ENCODE measurements around the gene SPG7.
"Not testable (repeated sequence)": the region's sequence is repeated elsewhere in the genome, so short reads cannot be mapped to it uniquely, and the experiment has no call there.

The SPG7 gene

DNA sequence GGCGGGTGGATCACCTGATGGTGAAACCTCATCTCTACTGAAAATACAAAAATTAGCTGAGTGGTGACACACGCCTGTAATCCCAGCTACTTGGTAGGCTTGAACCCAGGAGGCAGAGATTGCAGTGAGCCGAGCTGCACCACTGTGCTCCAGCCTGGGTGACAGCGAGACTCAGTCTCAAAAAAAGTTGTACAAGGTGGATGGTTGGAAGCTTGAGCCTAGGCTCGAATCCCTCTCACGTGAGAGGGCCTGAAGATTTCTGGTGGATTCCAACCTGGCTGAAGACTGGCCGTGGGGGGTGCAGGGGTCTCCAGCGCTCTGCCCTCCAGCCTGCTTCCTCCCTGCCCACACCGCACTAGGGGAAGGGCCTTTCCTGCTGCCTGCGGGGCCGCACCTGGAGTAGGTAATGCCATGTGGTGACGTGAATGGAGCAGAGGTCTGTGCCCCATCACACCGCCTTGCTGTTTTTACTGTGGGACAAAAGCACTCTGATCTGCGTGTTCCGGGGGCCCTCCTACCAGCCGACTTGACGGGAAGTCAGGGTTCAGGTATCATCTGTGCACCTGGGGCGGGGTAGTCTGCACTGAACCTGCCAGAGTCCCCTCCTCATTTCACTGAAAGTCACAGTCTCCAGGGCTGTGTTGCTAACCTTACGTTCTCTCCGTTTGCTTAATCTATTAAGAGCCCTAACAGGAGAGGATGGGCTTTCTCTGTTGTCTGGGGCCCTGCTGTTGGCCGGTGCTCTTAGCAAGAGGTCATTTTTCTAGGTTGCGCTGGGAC, 56.5 kb downstream of the SPG7 start:
- no peak for DNase-seq (ENCODE audit: low read depth in 2 of 2)

DNA sequence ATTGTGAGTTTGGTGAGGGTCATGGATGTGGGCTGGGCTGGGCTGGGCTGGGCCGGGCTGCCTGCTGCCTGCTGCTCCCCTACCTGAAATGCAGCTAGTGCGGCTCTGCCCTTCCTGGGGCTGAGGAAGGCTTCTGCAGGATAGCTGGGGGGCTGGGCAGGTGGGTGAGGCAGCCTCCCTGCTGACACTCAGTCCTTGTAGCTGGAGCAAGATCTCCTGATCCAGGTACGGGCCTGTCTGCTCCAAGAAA, 57.0 kb downstream of the SPG7 start:
- DNase-seq (ENCODE audit: low read depth in 2 of 2), result no peak

DNA sequence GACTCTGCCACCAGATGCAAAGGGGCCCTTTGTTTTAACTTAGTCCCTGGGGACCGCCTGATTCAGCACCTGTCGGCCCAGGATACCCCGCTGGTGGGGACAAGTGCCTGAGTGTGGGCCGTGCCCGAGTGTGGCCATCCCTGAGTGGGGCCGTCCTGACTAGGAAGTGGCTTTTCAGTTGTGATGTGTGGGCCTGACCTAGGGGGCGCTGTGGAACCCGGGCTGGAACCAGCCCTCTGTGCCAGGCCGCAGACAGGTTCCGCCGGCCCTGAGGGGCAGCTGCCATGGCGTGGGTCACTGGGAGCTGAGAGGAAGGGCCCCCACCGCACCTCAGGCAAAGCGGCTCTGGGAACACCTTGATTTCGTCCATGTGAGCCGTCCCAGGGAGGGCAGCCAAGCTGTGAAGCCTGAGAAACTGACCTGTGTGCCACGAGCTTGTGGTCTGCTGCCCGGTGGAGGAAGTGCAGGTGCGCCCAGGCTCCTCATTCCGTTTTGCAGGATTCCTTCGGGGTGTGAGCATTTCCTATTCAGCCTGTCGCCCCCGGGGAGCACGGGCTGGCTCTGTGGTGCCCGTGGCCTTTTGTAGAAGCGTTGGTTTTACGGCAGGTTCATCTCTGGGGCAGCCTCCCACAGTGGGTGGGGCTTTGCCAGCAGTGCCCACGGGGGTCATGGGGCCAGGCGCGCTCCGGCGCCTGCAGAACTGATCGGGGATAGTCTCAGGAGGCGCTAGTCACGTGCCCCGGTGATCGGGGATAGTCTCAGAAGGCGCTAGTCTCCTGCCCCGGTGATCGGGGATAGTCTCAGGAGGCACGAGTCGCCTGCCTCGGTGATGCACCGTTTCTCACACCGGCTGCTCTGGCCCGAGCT, 57.5 kb downstream of the SPG7 start:
- DNase-seq (ENCODE audit: low read depth in 2 of 2), result no peak

DNA sequence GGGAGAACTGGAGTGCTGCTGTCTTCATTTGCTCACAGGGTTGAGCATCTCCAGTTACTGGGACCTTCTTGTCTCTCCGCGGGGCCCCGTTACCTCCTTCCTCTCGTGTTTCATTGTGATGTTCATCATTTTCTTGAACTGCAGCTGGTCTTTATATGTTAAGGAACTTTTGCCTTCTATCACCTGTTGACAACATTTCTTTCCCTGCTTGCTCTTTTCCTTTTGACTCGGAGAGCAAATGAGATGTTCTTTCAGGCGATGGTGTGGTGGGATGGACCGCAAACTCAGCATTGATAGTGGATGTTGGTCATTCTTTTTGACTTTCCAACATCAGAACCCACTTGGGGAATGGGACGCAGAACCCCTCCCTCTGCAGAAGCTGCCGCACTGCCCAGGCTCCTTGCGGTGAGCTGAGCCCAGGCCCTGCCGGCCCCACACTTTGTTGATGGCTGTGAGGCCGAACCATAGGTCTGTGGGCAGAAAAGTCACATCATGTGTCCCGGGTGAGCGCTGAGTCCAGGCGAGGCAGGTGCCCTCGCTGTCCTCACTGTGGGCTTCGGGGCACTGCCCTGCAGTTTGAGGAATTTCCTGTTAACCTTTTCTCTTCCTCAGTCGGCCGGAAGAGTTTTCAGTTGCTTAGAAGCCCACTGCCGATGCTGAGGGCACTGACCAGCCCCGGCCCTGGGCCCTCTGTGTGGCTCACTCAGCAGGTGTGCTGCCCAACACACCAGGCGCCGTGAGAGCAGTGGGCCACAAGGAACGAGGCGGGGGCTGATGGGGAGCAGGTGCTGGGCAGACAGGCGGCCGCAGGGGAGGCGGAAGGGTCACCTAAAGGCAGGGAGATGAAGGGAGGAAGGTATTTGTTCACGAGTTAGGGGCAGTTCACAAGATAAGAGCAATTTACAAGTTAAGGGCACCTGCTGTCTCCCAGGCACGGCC, 59.7 kb downstream of the SPG7 start:
- no peak for DNase-seq (ENCODE audit: low read depth in 2 of 2)

DNA sequence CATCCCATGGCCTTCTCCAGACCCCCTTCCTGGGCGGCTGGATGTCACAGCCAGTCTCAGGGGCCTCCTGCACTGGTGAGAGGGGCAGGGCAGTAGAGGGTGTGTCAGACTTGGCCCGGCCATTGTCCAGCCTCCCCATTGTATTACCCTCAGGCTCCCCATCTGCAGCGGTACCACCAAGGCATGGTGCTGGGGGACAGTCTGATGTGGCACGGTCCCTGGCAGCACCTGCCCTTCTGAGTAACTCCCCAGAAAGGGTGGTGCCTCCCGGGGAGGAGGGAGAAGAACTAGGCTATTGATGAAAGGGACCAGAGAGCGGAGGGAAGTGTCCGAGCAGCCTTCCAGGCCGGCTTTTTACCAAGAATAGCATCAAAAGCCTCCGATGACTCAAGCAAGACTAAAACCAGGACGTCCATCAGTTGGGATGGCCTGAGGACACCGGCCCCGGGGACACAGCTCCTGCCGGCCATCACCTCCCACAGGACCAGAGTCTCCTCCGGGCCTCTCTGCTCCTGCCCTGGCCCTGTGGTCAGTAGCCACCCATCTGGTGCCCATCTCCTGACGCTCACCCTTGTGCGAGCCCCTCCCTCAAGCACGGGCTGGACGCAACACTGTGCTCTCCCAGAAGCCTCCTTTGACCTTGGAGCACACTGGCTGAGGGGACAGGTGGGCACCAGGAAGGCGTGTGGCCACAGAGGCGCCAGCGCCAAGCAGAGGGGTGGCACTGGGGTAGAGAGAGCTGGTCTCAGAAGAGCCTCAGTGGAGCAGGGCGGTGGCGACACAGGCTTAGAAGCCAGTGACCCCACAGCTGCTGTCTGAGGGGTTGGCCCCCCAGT, 61.5 kb downstream of the SPG7 start:
- no peak for DNase-seq (ENCODE audit: low read depth in 2 of 2)

DNA sequence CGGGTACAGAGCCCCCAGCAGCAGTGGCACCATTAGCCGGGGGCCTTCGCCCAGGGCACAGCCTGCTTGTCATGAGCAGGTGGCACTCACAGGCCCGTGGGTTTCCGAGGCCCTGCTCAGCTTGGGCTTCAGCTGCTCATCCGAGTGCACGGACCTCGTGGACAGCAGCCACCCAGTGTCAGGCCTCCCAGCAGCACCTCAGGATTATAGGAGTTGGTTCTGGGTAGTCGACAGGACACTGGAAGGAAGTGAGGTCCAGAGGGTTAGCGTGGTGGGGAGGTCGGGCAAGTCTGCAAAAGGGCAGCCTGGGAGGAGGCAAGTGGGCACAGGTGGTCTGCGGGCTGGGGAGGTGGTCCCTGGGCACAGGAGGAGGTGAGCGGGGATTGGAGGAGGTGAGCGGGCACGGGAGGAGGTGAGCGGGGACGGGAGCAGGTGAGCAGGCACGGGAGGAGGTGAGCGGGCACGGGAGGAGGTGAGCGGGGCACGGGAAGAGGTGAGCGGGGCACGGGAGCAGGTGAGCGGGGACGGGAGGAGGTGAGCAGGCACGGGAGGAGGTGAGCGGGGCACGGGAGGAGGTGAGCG, 62.2 kb downstream of the SPG7 start:
- DNase-seq (ENCODE audit: low read depth in 2 of 2), result no peak

DNA sequence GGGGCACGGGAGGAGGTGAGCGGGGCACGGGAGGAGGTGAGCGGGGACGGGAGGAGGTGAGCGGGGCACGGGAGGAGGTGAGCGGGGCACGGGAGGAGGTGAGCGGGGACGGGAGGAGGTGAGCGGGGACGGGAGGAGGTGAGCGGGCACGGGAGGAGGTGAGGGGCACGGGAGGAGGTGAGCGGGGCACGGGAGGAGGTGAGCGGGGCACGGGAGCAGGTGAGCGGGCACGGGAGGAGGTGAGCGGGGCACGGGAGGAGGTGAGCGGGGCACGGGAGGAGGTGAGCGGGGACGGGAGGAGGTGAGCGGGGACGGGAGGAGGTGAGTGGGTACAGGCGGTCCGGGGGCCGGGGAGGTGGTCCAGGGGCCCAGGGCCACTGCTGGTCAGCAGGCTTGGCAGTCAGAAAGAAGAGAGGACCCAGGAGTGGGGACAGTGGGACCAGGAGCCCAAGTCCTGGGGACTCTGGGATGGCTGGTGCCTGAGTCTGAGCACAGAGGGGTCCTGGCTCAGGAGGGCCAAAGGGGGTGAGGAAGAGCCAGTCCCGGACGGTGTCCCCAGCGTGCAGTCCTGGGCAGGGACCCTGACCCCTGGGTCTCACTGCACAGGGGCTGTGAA, 62.9 kb downstream of the SPG7 start:
- DNase-seq (ENCODE audit: low read depth in 2 of 2), result not testable (repeated sequence)

DNA sequence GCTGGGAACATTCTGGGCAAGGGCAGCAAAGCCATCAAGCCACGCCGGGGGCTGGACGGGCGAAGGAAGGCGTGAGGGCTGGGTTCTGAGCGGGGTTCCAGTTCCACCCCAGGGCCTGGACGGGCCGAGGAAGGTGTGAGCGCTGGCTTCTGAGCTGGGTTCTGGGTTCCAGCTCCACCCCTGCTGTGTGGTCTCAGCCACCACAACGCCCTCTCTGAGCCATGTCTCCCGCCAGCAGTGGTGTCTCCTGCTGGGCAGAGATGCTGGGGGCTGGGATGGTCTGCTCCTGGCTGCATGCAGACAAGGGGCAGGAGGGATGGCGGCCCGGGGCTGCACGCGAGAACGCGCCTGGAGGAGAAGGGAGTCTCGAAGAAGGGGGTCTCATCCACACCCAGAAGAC, 63.4 kb downstream of the SPG7 start:
- no peak for DNase-seq (ENCODE audit: low read depth in 2 of 2)

DNA sequence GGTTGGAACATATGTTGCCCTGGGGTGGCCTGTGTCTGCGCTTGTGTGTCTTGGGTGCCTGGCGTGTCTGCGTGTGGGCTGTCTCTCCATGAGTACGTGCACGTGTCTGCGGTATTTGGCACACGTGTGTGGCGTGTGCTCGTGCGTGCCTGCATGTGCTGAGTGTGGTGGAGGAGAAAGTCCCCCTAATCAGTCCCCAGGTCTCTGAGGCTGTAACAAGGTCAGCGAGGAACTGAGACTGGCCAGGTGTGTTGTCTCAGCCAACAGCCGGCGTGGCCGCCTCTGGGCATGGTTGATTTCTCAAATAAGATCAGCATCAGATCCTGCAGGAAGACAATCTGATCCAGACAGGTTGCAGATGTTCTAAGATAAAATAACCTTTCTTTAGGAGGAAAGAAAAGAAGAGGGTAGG, 63.9 kb downstream of the SPG7 start:
- no peak for DNase-seq (ENCODE audit: low read depth in 2 of 2)

DNA sequence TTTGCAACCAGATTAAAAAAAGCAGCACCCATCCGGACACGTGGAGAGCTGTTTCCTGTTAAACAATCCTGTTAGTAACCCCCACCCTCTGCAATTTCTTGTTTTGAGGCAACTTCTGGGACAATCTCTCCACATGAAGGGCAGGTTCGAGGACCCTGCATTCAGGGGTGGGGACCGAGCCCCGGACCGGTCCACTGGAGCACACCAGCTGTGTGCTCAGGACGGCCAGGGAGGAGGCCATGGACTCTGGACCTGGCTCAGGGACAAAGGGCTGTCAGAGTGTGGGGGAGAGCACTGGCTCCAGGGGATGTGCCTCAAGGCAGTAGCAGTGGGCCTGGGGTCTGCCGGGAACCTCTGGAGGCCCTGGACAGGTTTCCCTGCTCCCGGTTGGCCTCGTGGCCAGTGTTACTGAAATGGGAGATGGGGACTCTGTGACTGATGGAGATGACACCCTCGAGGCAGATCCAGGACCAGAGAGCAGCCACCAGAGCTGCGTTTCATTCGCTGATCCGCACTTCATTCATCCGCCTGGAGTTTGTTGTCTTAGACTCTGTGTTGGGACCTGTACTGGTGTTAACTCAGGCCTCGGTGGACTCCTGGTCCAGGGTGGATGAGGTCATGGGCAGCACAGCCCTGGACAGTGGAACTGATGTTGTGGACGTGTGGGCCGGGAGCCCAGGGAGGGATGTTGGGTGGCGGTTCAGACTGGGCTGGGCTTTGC, 64.4 kb downstream of the SPG7 start:
- DNase-seq (ENCODE audit: low read depth in 2 of 2), result no peak

DNA sequence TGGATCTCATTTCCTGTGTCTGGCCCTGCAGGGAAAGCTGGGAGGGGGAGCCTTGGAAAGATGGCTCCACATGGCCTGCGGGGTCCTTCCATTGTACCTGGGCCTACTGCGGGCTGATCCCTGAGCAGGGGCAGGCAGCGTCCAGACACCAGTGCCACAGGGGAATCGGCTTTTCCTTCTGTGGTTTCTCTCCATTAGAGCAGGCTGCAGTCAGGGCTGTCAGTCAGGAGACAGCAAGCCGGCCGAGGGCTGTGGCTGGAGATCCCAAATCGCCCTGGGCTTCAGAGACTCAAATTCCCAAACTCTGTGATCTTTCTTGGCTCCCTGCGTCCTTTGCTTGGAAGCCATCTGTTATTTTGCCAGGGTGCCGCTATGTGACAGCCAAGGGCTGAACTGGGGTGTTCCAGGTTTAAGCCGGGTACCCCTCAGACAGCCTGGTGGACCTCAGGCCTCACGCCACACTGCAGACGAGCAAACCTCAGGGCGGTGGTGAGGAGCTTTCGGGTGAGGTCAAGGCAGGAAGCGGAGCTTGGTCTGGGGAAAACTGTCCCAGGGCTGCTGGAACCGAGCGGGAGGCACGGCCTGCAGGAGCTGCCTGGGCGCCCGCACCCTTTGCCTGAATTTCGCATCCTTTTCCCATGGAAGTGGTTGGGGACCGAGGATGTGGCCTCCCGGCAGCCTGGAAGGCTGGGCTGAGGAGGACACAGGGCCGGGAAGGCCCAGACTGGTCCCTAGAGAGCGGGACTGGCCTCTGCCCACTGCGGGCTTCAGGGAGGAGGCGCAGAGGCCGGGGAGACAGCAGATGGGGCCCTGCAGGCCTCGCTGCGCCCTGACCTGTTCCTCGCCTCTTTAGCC, 65.8 kb downstream of the SPG7 start:
- DNase-seq (ENCODE audit: low read depth in 2 of 2), result no peak

DNA sequence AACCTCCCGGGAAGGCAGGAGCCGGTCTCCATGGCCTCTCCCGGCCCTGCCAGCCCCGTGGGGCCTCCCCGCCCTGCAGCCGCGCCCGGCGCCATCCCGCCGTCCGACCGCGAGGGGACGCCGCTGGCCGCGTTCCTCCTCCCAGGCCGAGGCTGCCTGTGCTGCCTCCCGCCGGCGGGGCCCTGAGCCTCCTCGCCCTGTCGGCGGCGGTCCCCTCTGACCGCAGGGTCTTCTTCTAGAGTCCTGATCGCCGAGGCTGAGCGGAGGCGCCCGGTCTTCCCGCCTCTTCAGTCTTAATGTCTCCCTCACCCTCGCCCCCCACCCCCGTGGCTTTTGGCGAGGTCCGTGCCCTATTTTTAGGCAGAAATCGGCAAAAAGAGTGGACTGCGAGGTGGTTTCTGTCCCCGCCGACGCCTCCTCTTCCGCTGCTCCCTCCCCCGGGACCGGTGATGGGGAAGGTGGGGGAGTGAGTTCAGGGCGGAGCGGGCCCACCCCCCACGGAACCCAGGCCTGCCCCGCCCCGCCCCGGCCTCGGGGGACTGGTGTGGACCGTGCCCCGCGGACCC, 66.6 kb downstream of the SPG7 start:
- DNase-seq (ENCODE audit: low read depth in 2 of 2), result no peak

DNA sequence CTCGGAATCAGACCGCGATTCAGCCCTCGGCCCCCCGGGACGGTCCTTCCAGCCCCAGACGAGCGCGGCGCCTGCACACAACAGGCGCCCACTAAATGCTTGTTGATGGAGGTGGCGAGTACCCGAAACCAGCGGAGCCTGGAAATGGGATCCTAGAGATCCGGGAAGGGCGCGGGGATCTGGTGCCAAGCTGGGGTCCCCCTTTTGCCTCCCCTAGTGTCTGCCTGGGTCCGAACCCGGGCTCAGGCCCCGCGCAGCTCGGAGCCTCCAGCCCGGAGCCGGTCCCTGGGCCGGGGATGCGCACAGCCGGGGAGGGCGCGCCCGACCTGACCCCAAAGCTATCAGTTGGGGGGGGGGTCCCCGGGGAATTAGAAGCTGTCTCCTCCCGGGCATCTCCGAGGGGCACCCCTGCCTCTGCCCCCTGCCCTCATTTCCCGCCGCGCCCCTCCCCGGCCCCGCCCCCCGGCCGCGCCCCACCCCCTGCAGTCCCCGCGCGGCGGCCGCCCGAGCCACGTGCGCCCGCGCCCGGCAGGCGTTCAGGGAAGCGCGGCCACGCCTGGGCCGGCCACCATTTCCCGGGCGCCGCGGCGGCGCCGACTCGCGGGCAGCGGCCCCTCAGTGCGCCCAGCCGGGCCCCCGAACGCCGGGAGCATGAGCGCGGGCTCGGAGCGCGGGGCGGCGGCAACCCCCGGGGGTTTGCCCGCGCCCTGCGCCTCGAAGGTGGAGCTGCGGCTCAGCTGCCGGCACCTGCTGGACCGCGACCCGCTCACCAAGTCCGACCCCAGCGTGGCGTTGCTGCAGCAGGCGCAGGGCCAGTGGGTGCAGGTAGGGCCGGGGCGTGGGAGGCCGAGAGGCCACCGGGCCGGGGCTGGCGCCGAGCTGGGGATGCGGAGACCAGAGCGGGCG, 67.3 kb downstream of the SPG7 start, which contains the start of gene CPNE7:
Gene CPNE7 (plus strand): TSS at position 512 of the 906 bp plus-strand sequence. CDS start 140 bp downstream, at position 652.
- no peak for DNase-seq (ENCODE audit: low read depth in 2 of 2)

DNA sequence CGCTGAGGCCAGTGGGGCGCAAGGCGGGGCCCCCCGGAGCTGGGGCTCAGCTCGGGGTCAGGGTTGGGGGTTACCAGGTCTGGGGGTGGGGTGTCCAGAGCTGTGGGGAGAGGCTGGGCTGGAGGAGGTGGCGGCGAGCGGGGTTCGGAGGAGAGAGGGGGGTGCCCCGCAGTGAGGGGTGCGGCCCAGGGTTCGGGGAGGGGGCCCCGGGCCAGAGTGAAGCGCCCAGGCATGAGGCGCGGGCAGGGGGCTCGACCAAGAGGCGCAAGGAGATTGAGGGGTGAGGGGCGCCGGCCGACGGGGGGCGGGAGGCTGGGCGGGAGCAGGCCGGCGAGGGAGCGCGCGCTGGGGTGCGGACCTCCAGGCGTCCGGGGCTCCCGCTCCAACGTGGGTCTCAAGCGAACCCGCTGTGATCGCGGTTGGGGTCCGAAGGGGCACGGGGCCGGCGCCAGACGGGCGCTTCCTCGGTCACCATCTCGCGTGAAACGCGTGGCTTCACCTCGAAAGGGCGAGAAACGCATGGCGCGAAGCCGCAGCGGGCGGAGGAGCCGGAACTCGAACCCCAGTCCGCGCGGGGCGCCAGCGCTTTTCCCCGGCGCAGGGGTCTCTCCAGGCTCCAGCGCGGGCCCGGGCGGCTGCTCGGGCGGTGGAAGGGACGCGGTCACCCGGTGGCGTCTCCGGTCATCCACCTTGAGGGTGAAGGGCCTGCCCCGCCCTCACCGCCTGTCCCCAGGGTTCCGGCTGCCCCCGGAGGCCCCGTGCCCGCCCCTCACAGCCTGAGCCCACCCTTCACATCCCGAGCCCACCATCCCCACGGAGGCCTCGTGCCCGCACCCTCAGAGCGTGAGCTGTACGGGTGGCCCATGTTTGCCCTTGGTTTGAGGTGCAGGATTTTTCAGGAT, 68.2 kb downstream of the SPG7 start:
- DNase-seq (ENCODE audit: low read depth in 2 of 2), result no peak

DNA sequence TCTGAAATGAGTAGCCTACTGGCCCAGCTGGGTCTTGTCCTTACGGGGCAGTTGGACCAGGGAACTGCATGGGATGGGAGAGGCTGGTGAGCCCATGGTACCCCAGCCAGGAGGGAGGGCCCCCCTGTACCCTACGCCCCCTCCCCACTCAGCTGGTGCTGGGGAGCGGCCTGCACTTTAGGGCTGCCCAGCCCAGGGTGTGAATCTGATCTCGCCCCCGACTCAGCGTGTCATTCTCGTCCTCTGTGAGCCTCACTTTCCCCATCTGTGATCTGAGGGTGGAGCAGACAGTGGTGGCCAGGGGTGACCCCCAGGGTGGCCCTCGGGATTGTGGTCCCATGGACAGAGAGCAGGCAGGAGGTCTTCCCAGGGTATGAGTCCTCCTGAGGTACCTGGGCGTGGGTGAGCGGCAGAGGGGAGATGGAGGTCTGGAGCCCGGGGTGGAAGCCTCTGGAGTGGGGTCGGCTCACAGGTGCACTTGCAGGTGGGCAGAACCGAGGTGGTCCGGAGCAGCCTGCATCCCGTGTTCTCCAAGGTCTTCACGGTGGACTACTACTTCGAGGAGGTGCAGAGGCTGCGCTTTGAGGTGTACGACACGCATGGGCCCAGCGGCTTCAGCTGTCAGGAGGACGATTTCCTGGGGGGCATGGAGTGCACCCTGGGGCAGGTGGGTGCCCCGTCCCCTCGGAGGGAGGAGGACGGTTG, 69.0 kb downstream of the SPG7 start:
- no peak for DNase-seq (ENCODE audit: low read depth in 2 of 2)

DNA sequence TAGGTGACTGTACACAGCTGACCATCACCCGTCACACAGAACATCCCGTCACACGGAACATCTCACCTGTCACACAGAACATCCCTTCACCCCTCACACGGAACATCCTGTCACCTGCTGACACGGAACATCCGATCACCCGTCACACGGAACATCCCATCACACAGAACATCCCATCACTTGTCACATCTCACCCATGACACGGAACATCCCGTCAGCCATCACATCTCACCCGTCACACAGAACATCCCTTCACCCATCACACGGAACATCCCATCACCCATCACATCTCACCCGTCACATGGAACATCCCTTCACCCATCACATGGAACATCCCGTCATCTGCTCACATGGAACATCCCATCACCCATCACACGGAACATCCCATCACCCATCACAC, 71.1 kb downstream of the SPG7 start:
- no peak for DNase-seq (ENCODE audit: low read depth in 2 of 2)

Data from stimulated activated CD8-positive, alpha-beta memory T cell treated with anti-CD3 and anti-CD28 coated beads, Interleukin-2, amount 100 ng/mL, for 1 hour (primary cell).